CD4-positive, alpha-beta T cell treated with Interferon gamma for 1 hour (primary cell): ENCODE data around the gene HTT.

Experiments
- DNase-seq: peaks from one replicate; pipeline ENCODE4 v3.0.0-alpha.2; 2020

The HTT gene

GRCh38 chr4:3239998-3240920 lies 165.8 kb downstream of the HTT start:
- DNase-seq, result no peak

DNA sequence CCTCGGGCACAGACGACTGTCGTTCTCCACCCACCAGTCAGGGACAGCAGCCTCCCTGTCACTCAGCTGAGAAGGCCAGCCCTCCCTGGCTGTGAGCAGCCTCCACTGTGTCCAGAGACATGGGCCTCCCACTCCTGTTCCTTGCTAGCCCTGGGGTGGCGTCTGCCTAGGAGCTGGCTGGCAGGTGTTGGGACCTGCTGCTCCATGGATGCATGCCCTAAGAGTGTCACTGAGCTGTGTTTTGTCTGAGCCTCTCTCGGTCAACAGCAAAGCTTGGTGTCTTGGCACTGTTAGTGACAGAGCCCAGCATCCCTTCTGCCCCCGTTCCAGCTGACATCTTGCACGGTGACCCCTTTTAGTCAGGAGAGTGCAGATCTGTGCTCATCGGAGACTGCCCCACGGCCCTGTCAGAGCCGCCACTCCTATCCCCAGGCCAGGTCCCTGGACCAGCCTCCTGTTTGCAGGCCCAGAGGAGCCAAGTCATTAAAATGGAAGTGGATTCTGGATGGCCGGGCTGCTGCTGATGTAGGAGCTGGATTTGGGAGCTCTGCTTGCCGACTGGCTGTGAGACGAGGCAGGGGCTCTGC lies 166.5 kb downstream of the HTT start:
- no peak for DNase-seq

- DNase-seq, result no peak
These were observed 167.5 kb downstream of the HTT start for GRCh38 chr4:3241898-3242524.

DNA sequence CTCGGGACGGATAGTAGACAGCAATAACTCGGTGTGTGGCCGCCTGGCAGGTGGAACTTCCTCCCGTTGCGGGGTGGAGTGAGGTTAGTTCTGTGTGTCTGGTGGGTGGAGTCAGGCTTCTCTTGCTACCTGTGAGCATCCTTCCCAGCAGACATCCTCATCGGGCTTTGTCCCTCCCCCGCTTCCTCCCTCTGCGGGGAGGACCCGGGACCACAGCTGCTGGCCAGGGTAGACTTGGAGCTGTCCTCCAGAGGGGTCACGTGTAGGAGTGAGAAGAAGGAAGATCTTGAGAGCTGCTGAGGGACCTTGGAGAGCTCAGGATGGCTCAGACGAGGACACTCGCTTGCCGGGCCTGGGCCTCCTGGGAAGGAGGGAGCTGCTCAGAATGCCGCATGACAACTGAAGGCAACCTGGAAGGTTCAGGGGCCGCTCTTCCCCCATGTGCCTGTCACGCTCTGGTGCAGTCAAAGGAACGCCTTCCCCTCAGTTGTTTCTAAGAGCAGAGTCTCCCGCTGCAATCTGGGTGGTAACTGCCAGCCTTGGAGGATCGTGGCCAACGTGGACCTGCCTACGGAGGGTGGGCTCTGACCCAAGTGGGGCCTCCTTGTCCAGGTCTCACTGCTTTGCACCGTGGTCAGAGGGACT lies 168.8 kb downstream of the HTT start:
- no peak for DNase-seq

- DNase-seq, result no peak
These were observed 169.5 kb downstream of the HTT start for GRCh38 chr4:3244002-3244401.

DNA sequence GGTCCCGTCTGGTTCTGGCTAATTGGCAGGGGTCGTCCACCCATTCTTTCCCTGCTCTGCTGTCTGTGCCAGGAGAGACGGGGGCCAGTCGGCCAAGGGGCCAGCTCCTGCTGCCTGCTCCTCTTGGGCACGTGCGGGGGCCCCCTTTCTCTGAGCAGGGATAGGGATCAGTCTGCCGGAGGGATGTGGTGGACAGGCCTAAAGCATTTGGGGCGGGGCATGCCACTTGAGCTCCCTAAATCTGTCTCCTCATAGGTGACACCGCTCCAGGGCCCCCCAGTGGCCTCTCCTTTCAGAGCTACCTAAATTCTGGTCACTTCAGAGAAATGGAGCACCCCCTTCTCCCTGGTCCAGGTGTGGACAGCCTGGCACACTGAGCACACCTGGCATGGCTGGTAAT lies 170.3 kb downstream of the HTT start:
- no peak for DNase-seq

DNA sequence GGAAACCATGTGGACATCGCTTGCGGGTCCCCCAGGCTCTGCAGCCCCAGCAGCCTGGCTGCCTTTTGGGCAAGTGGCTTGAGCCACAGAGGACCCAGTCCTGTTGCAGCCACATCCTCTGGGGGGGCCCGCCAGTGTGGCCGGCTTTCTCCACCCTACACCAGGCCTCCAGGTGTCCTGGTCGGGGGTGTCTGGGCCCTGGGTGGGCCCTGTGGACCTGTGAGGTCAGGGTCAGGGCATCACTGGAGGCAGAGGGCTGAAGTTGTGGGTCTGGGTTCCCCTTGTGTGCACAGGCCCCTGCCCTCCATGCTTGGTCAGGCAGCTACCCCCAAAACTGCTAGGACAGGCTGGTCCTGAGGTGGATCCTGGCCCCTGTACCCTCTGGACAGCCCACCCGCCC lies 171.2 kb downstream of the HTT start:
- DNase-seq, result no peak

- no peak for DNase-seq
These were observed 172.2 kb downstream of the HTT start for GRCh38 chr4:3246458-3247398.

- DNase-seq, result no peak
These were observed 173.1 kb downstream of the HTT start for GRCh38 chr4:3247399-3248177.

GRCh38 chr4:3248178-3248480 lies 173.6 kb downstream of the HTT start:
- no peak for DNase-seq

DNA sequence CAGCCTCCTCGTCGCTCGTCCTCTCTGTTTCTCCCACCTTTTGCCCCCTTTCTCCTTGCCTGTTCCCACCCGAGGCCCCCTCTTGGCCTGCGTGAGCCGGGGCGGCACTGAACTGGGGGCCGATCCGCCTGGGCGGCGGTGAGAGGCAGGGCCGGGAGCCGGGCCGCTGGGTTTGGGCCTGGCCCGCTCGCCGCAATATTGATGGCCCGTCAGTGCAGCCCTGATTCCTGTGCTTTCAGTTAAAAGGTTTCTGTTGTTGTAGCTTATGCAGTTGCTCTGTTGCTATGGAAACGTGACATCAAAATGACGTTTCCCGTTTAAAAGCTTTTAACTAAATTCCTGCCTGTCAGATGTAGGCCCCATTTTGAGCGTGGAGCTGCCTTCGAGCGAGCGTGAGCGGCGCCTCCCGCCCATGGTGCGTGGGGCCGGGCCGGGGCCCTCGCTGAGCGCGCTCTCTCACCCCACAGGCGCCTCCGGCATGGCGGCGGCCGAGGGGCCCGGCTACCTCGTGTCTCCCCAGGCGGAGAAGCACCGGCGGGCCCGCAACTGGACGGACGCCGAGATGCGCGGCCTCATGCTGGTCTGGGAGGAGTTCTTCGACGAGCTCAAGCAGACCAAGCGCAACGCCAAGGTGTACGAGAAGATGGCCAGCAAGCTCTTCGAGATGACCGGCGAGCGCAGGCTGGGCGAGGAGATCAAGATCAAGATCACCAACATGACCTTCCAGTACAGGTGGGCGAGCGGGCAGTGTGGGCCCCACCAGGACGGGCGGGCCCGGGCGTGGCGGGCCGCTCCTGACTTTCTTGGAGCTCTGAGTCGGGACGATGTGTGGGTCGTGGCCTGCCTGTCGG lies 174.6 kb downstream of the HTT start, which contains the start of gene MSANTD1:
TSS of gene MSANTD1 (plus strand) at position 349 of the 851 bp plus-strand sequence. CDS start at position 413, 64 bp downstream.
- no peak for DNase-seq

DNA sequence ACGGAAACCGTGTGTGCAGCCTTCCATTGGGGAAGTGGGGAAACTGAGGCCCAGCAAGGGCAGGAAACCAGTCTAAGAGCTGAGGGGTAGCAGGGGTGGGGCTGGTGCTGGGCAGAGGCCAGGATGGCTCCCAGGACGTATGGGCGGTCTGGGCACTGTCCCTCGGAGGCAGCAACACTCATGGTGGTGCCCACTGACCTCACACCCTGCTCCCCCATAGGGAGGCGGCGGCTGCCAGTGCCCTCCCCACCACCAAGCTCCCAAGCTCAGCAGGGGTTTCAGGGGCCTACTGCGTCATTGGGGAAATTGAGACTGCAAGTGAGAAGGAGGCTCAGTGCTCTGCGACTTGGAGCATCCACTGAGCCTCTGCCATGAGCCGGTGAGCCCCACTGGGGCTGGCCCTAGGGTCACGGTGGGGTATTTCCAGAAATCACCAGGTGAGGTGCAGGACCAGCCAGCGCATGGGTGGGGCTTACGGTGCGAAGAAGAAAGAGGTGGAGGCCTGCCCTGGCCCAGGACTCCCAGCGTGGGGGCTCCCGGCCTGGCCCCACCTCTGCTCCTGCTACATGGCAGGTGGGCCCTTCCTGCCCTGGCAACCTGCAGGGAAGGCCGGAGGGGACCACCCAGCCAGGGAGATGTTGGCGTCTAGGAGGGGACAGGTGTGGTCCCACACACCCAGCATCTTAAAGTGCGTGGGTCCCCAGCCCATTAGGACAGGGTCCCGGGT lies 175.4 kb downstream of the HTT start:
- no peak for DNase-seq

- no peak for DNase-seq
These were observed 176.0 kb downstream of the HTT start for GRCh38 chr4:3250438-3250955.

- DNase-seq, result no peak
These were observed 176.6 kb downstream of the HTT start for GRCh38 chr4:3250956-3251690.

DNA sequence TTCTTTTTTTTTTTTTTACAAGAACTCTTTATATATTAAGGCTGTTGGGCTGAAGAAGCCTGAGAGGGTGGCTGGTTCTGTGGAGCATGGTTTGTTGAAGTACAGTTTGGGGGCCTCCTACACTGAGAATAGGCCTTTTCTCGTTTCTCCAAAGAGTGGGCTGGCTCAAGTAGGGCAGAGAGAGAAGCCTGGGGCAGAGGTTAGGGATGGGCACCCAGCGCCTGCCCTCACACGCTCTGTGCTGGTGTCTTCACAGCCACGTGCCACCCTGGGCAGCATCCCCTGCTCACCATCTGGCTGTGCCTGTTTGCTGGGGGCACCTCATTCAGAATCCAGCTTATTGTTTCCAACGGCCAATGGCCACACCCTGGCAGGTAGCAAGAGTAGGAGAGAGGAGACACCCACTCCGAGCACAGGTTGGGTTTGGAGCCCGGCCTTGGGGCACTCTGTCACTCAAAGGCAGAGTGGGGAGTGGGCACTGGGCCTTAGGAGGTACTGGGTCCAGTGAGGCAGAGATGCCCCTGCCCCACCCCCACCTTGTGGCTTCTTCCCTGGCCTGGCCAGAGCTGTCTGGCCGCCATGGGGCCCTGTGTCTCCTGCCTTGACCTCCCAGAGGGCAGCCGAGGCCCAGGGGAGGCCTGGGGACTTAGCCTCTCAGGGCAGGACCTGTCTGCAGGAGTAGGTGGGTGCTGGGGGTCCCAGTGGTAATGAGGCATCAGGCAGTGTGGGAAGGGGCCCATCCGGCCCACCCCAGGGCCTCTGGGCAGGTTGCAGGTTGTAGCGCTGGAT lies 177.4 kb downstream of the HTT start:
- no peak for DNase-seq

DNA sequence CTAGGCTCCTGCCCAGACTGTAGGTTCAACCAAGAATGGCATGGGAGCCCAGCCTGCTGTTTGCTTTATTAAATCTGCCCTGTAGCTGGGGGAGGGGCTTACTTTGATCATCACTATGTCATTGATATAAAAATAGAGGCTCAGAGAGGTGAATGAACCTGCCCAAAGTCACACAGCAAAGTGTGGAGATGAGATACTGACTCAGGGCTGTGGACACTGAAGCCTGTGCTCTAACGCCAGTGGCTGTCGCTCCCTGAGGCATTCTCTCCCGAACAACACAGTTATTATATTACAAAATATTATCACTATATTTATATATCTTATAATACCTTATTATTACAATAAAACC lies 178.0 kb downstream of the HTT start:
- DNase-seq, result no peak

DNA sequence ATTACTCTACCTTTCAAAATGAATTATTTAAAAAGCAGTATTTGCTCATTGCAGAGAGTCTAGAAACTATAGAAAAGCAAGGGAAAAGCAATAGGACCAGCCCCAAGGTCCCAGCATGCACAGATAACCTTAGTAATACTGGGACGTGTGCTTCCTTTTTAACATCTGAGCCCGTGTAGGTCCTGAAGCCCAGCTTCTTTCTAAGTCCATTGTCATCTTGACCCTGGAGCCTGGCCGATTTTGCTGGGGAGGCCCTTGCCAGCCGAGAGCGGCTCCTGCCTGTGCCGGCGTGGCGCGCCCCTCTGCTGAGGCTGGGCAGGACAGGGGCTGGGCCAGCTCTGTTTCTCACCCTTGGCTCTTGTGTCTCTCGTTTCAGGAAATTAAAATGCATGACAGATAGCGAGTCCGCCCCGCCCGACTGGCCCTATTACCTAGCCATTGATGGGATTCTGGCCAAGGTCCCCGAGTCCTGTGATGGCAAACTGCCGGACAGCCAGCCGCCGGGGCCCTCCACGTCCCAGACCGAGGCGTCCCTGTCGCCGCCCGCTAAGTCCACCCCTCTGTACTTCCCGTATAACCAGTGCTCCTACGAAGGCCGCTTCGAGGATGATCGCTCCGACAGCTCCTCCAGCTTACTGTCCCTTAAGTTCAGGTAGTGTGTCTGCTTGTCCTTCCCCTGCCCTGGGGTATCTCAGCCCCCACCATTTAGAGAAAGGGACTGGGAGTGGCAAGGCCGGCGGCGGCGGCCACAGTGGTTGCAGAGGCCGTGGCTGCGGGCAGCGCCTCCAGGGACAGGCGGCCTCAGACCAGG lies 178.6 kb downstream of the HTT start:
- no peak for DNase-seq
